K562 (cell line): ENCODE data around the gene PPTC7. TPM values are rescaled to one million over a fixed set of nuclear protein-coding genes. Genes with fewer than 3 reads are reported as not detected.

ENCODE experiments used
- polyA plus RNA-seq, 8 experiments: library from polyadenylated mRNA; depleted of rRNA in 4 of 8; stranded (reverse) in 5 of 8; unstranded in 3 of 8; fragments of >200 nt; fragmentation: Nextera tagmentation in 2 of 8; fragmentation: Illumina TruSeq in 1 of 8; extraction: Ambion mirVana in 2 of 8; extraction: Trizol in 1 of 8; gene quantifications; 2 replicates each; pipeline versions ENCODE4 v1.2.1 to v1.2.3, GENCODE V29; 2011 to 2014; ENCODE audit warnings: inconsistent platforms in 1 of 8, missing spikeins in 1 of 8
- small RNA-seq: library from RNA; depleted of rRNA; stranded (forward); fragments of <200 nt; gene quantifications from one replicate; pipeline ENCODE3, GENCODE V24; 2014
- total RNA-seq, 7 experiments: library from RNA; depleted of rRNA in 6 of 7; stranded (reverse); fragments of >200 nt in 6 of 7; fragmentation: Illumina TruSeq in 2 of 7; extraction: Trizol in 2 of 7; gene quantifications; 2 replicates each; pipeline versions ENCODE4 v1.2.1 to v1.2.3, GENCODE V29; 2011 to 2021; ENCODE audit warnings: low replicate concordance in 1 of 7

The PPTC7 gene
- total and polyA plus RNA-seq, 9 of the 15 experiments (the other 6 are each of a cell fraction or from before 2014, with no cell fraction given) = 2.6 to 23.1 (median 11.9) TPM

Small RNA genes lying within 50 kb of the gene (small RNA-seq; reads per million reads assigned to genes)
- not detected for gene RF00278
- gene RN7SL387P = not detected

Other genes starting within 250 kb of the PPTC7 start
Only the 7 nearest of the 9 such genes appear.
- gene ARPC3, start 133.0 kb downstream of the PPTC7 start, total RNA-seq (2014; rRNA removed) = 172 and 197 TPM in 2 replicates
- gene ARPC3, start 133.0 kb downstream of the PPTC7 start, total RNA-seq (2014; rRNA removed; fragmentation: Illumina TruSeq; extraction: Trizol) = 388 and 441 TPM in 2 replicates
- 475 and 504 TPM in 2 replicates for gene ARPC3, start 133.0 kb downstream of the PPTC7 start, total RNA-seq (2015; rRNA removed; fragmentation: Illumina TruSeq; extraction: Trizol)
- 213 and 225 TPM in 2 replicates for gene ARPC3, start 133.0 kb downstream of the PPTC7 start, total RNA-seq (2021)
- gene ARPC3, start 133.0 kb downstream of the PPTC7 start, polyA plus RNA-seq (2011; rRNA removed) = 63.0 and 74.2 TPM in 2 replicates
- gene ARPC3, start 133.0 kb downstream of the PPTC7 start, polyA plus RNA-seq (2014; fragmentation: Illumina TruSeq; extraction: Trizol) = 326 and 345 TPM in 2 replicates
- 100 to 1,000 TPM; 450 to 575 TPM for gene ARPC3, start 133.0 kb downstream of the PPTC7 start, polyA plus RNA-seq (2014; fragmentation: Nextera tagmentation; extraction: Ambion mirVana)
- 167 and 216 TPM in 2 replicates for gene ARPC3, start 133.0 kb downstream of the PPTC7 start, polyA plus RNA-seq (2014; rRNA removed)
- 33.2 and 35.8 TPM in 2 replicates for gene GPN3, start 115.1 kb downstream of the PPTC7 start, total RNA-seq (2014; rRNA removed)
- gene GPN3, start 115.1 kb downstream of the PPTC7 start, total RNA-seq (2014; rRNA removed; fragmentation: Illumina TruSeq; extraction: Trizol) = 65.6 and 70.8 TPM in 2 replicates
- gene GPN3, start 115.1 kb downstream of the PPTC7 start, total RNA-seq (2015; rRNA removed; fragmentation: Illumina TruSeq; extraction: Trizol) = 51.4 and 55.5 TPM in 2 replicates
- 59.6 and 64.2 TPM in 2 replicates for gene GPN3, start 115.1 kb downstream of the PPTC7 start, total RNA-seq (2021)
- gene GPN3, start 115.1 kb downstream of the PPTC7 start, polyA plus RNA-seq (2011; rRNA removed) = 54.3 and 92.3 TPM in 2 replicates
- 55.7 and 57.1 TPM in 2 replicates for gene GPN3, start 115.1 kb downstream of the PPTC7 start, polyA plus RNA-seq (2014; fragmentation: Illumina TruSeq; extraction: Trizol)
- 100 to 1,000 TPM; 105 to 123 TPM for gene GPN3, start 115.1 kb downstream of the PPTC7 start, polyA plus RNA-seq (2014; fragmentation: Nextera tagmentation; extraction: Ambion mirVana)
- gene GPN3, start 115.1 kb downstream of the PPTC7 start, polyA plus RNA-seq (2014; rRNA removed) = 43.8 and 48.3 TPM in 2 replicates
- 44.6 and 48.5 TPM in 2 replicates for gene FAM216A, start 114.5 kb downstream of the PPTC7 start, total RNA-seq (2014; rRNA removed)
- gene FAM216A, start 114.5 kb downstream of the PPTC7 start, total RNA-seq (2014; rRNA removed; fragmentation: Illumina TruSeq; extraction: Trizol) = 58.8 and 61.0 TPM in 2 replicates
- 39.9 and 42.2 TPM in 2 replicates for gene FAM216A, start 114.5 kb downstream of the PPTC7 start, total RNA-seq (2015; rRNA removed; fragmentation: Illumina TruSeq; extraction: Trizol)
- 30.0 and 30.1 TPM in 2 replicates for gene FAM216A, start 114.5 kb downstream of the PPTC7 start, total RNA-seq (2021)
- gene FAM216A, start 114.5 kb downstream of the PPTC7 start, polyA plus RNA-seq (2011; rRNA removed) = 78.0 and 96.9 TPM in 2 replicates
- gene FAM216A, start 114.5 kb downstream of the PPTC7 start, polyA plus RNA-seq (2014; fragmentation: Illumina TruSeq; extraction: Trizol) = 38.5 and 50.0 TPM in 2 replicates
- 10 to 100 TPM; 17.2 to 30.1 TPM for gene FAM216A, start 114.5 kb downstream of the PPTC7 start, polyA plus RNA-seq (2014; fragmentation: Nextera tagmentation; extraction: Ambion mirVana)
- gene FAM216A, start 114.5 kb downstream of the PPTC7 start, polyA plus RNA-seq (2014; rRNA removed) = 61.6 and 66.0 TPM in 2 replicates
- 69.6 and 85.8 TPM in 2 replicates for gene VPS29, start 81.2 kb downstream of the PPTC7 start, total RNA-seq (2014; rRNA removed)
- gene VPS29, start 81.2 kb downstream of the PPTC7 start, total RNA-seq (2014; rRNA removed; fragmentation: Illumina TruSeq; extraction: Trizol) = 166 and 190 TPM in 2 replicates
- gene VPS29, start 81.2 kb downstream of the PPTC7 start, total RNA-seq (2015; rRNA removed; fragmentation: Illumina TruSeq; extraction: Trizol) = 143 and 162 TPM in 2 replicates
- 117 and 125 TPM in 2 replicates for gene VPS29, start 81.2 kb downstream of the PPTC7 start, total RNA-seq (2021)
- gene VPS29, start 81.2 kb downstream of the PPTC7 start, polyA plus RNA-seq (2011; rRNA removed) = 218 and 272 TPM in 2 replicates
- 225 and 273 TPM in 2 replicates for gene VPS29, start 81.2 kb downstream of the PPTC7 start, polyA plus RNA-seq (2014; fragmentation: Illumina TruSeq; extraction: Trizol)
- 100 to 1,000 TPM; 550 to 638 TPM for gene VPS29, start 81.2 kb downstream of the PPTC7 start, polyA plus RNA-seq (2014; fragmentation: Nextera tagmentation; extraction: Ambion mirVana)
- gene VPS29, start 81.2 kb downstream of the PPTC7 start, polyA plus RNA-seq (2014; rRNA removed) = 269 and 342 TPM in 2 replicates
- gene RAD9B, start 81.0 kb downstream of the PPTC7 start, total RNA-seq (2014; rRNA removed) = 0.05 and 0.69 TPM in 2 replicates
- gene RAD9B, start 81.0 kb downstream of the PPTC7 start, total RNA-seq (2014; rRNA removed; fragmentation: Illumina TruSeq; extraction: Trizol) = 0.65 and 0.80 TPM in 2 replicates
- 0.43 and 0.64 TPM in 2 replicates for gene RAD9B, start 81.0 kb downstream of the PPTC7 start, total RNA-seq (2015; rRNA removed; fragmentation: Illumina TruSeq; extraction: Trizol)
- gene RAD9B, start 81.0 kb downstream of the PPTC7 start, total RNA-seq (2021) = 0.31 and 0.51 TPM in 2 replicates
- gene RAD9B, start 81.0 kb downstream of the PPTC7 start, polyA plus RNA-seq (2011; rRNA removed) = 0.24 and 0.42 TPM in 2 replicates
- 0.28 and 0.43 TPM in 2 replicates for gene RAD9B, start 81.0 kb downstream of the PPTC7 start, polyA plus RNA-seq (2014; fragmentation: Illumina TruSeq; extraction: Trizol)
- under 1 TPM; 0.49 to 0.83 TPM for gene RAD9B, start 81.0 kb downstream of the PPTC7 start, polyA plus RNA-seq (2014; fragmentation: Nextera tagmentation; extraction: Ambion mirVana)
- gene RAD9B, start 81.0 kb downstream of the PPTC7 start, polyA plus RNA-seq (2014; rRNA removed) = 0.31 and 0.32 TPM in 2 replicates
- 5.1 and 5.5 TPM in 2 replicates for gene TCTN1, start 30.8 kb upstream of the PPTC7 start, total RNA-seq (2014; rRNA removed)
- gene TCTN1, start 30.8 kb upstream of the PPTC7 start, total RNA-seq (2014; rRNA removed; fragmentation: Illumina TruSeq; extraction: Trizol) = 3.7 and 4.7 TPM in 2 replicates
- 5.1 and 6.3 TPM in 2 replicates for gene TCTN1, start 30.8 kb upstream of the PPTC7 start, total RNA-seq (2015; rRNA removed; fragmentation: Illumina TruSeq; extraction: Trizol)
- 3.8 and 4.0 TPM in 2 replicates for gene TCTN1, start 30.8 kb upstream of the PPTC7 start, total RNA-seq (2021)
- gene TCTN1, start 30.8 kb upstream of the PPTC7 start, polyA plus RNA-seq (2011; rRNA removed) = 11.4 and 12.5 TPM in 2 replicates
- 4.2 and 5.7 TPM in 2 replicates for gene TCTN1, start 30.8 kb upstream of the PPTC7 start, polyA plus RNA-seq (2014; fragmentation: Illumina TruSeq; extraction: Trizol)
- under 1 TPM; 0.32 to 0.98 TPM for gene TCTN1, start 30.8 kb upstream of the PPTC7 start, polyA plus RNA-seq (2014; fragmentation: Nextera tagmentation; extraction: Ambion mirVana)
- gene TCTN1, start 30.8 kb upstream of the PPTC7 start, polyA plus RNA-seq (2014; rRNA removed) = 3.7 and 7.2 TPM in 2 replicates
- 0.50 and 1.4 TPM in 2 replicates for gene HVCN1, start 105.8 kb upstream of the PPTC7 start, total RNA-seq (2014; rRNA removed)
- gene HVCN1, start 105.8 kb upstream of the PPTC7 start, total RNA-seq (2014; rRNA removed; fragmentation: Illumina TruSeq; extraction: Trizol) = 0.61 and 0.91 TPM in 2 replicates
- 1.0 and 1.6 TPM in 2 replicates for gene HVCN1, start 105.8 kb upstream of the PPTC7 start, total RNA-seq (2015; rRNA removed; fragmentation: Illumina TruSeq; extraction: Trizol)
- 0.87 and 1.4 TPM in 2 replicates for gene HVCN1, start 105.8 kb upstream of the PPTC7 start, total RNA-seq (2021)
- gene HVCN1, start 105.8 kb upstream of the PPTC7 start, polyA plus RNA-seq (2011; rRNA removed) = 0.25 and 4.6 TPM in 2 replicates
- 1.4 and 1.8 TPM in 2 replicates for gene HVCN1, start 105.8 kb upstream of the PPTC7 start, polyA plus RNA-seq (2014; fragmentation: Illumina TruSeq; extraction: Trizol)
- gene HVCN1, start 105.8 kb upstream of the PPTC7 start, polyA plus RNA-seq (2014; fragmentation: Nextera tagmentation; extraction: Ambion mirVana) = under 1 TPM; 0.21 to 0.24 TPM
- gene HVCN1, start 105.8 kb upstream of the PPTC7 start, polyA plus RNA-seq (2014; rRNA removed) = 0.74 and 0.90 TPM in 2 replicates